Right kidney (tissue), 1 donor: ENCODE measurements around the gene PRG3.
"Not testable (repeated sequence)": the region's sequence is repeated elsewhere in the genome, so short reads cannot be mapped to it uniquely, and the experiment has no call there.

Experiments used
- DNase-seq: peaks from one replicate; pipeline ENCODE4 v3.0.0-alpha.2; 2016

PRG3 gene

GRCh38 chr11:57359396-57359795 lies 21.6 kb downstream of the PRG3 start:
- DNase-seq, result no peak

- no peak for DNase-seq
These were observed 22.0 kb downstream of the PRG3 start for GRCh38 chr11:57358991-57359390.

GRCh38 chr11:57358543-57358961 lies 22.4 kb downstream of the PRG3 start:
- no peak for DNase-seq

- no peak for DNase-seq
These were observed 23.1 kb downstream of the PRG3 start for GRCh38 chr11:57357856-57358255.

GRCh38 chr11:57357310-57357709 lies 23.6 kb downstream of the PRG3 start:
- DNase-seq, result no peak

GRCh38 chr11:57356268-57356667 lies 24.7 kb downstream of the PRG3 start:
- no peak for DNase-seq

- no peak for DNase-seq
These were observed 26.3 kb downstream of the PRG3 start for GRCh38 chr11:57354699-57355098.

GRCh38 chr11:57353852-57354251 lies 27.1 kb downstream of the PRG3 start:
- DNase-seq, result no peak

- DNase-seq, result no peak
These were observed 27.5 kb downstream of the PRG3 start for GRCh38 chr11:57353446-57353845.

- no peak for DNase-seq
These were observed 27.9 kb downstream of the PRG3 start for GRCh38 chr11:57353036-57353435.

- peak; percentile 67 for DNase-seq
These were observed 31.3 kb downstream of the PRG3 start for GRCh38 chr11:57349491-57350274.

GRCh38 chr11:57348636-57349313 lies 32.2 kb downstream of the PRG3 start:
- DNase-seq, result no peak

- DNase-seq, result no peak
These were observed 32.9 kb downstream of the PRG3 start for GRCh38 chr11:57348052-57348451.

- DNase-seq, result no peak
These were observed 33.6 kb downstream of the PRG3 start for GRCh38 chr11:57347336-57347735.

- no peak for DNase-seq
These were observed 35.3 kb downstream of the PRG3 start for GRCh38 chr11:57345555-57346211.

GRCh38 chr11:57344826-57345225 lies 36.1 kb downstream of the PRG3 start:
- no peak for DNase-seq

GRCh38 chr11:57343825-57344224 lies 37.1 kb downstream of the PRG3 start:
- no peak for DNase-seq

- no peak for DNase-seq
These were observed 38.2 kb downstream of the PRG3 start for GRCh38 chr11:57342702-57343101.

- DNase-seq, result no peak
These were observed 39.6 kb downstream of the PRG3 start for GRCh38 chr11:57341250-57341808.

GRCh38 chr11:57340039-57340615 lies 40.8 kb downstream of the PRG3 start:
- DNase-seq, result no peak

- DNase-seq, result no peak
These were observed 41.6 kb downstream of the PRG3 start for GRCh38 chr11:57339328-57339727.

- no peak for DNase-seq
These were observed 42.8 kb downstream of the PRG3 start, which contains the start of gene P2RX3 for GRCh38 chr11:57338142-57338541. TSS of gene P2RX3 (plus strand) at chr11:57338352. CDS start at chr11:57338551, 199 bp downstream.

- not testable (repeated sequence) for DNase-seq
These were observed 44.1 kb downstream of the PRG3 start for GRCh38 chr11:57336856-57337255.
